M059J (cell line): ENCODE results near the gene NACC2. TPM values are rescaled to one million over a fixed set of nuclear protein-coding genes. Genes with fewer than 3 reads are reported as not detected.

Experiments
- DNase-seq: peaks from one replicate; pipeline ENCODE4 v3.0.0-alpha.2; 2012; ENCODE audit warnings: low read depth
- total RNA-seq: library from RNA; depleted of rRNA; stranded (reverse); fragments of >200 nt; shearing (Covaris generic); gene quantifications from 2 replicates; pipeline ENCODE4 v1.2.3, GENCODE V29; 2014

Gene NACC2
- total RNA-seq, 1 experiment from 2014 or later: 9.8 TPM

GRCh38 chr9:136093346-136093986 lies 1.6 kb downstream of the NACC2 start:
- DNase-seq: peak; percentile 43

GRCh38 chr9:136092741-136093140 lies 2.3 kb downstream of the NACC2 start:
- no peak for DNase-seq

GRCh38 chr9:136092353-136092650 lies 2.8 kb downstream of the NACC2 start:
- DNase-seq: no peak

- peak; percentile 46 for DNase-seq
Measured at GRCh38 chr9:136091582-136092352, 3.3 kb downstream of the NACC2 start.

GRCh38 chr9:136090768-136091581 lies 4.1 kb downstream of the NACC2 start:
- DNase-seq: no peak

GRCh38 chr9:136090056-136090735 lies 4.9 kb downstream of the NACC2 start:
- no peak for DNase-seq

GRCh38 chr9:136089697-136090045 lies 5.4 kb downstream of the NACC2 start:
- DNase-seq: peak; percentile 50

- no peak for DNase-seq
Measured at GRCh38 chr9:136088939-136089696, 6.0 kb downstream of the NACC2 start.

- DNase-seq: no peak
Measured at GRCh38 chr9:136088481-136088938, 6.6 kb downstream of the NACC2 start.

GRCh38 chr9:136087741-136088480 lies 7.2 kb downstream of the NACC2 start:
- DNase-seq: no peak

GRCh38 chr9:136086951-136087740 lies 7.9 kb downstream of the NACC2 start:
- no peak for DNase-seq

- DNase-seq: no peak
Measured at GRCh38 chr9:136086213-136086881, 8.7 kb downstream of the NACC2 start.

GRCh38 chr9:136085815-136086212 lies 9.3 kb downstream of the NACC2 start:
- DNase-seq: no peak

- no peak for DNase-seq
Measured at GRCh38 chr9:136084063-136084944, 10.8 kb downstream of the NACC2 start.

GRCh38 chr9:136083558-136084062 lies 11.5 kb downstream of the NACC2 start:
- no peak for DNase-seq

- no peak for DNase-seq
Measured at GRCh38 chr9:136082496-136083361, 12.4 kb downstream of the NACC2 start.
